Naive thymus-derived CD8-positive, alpha-beta T cell (primary cell): ENCODE data around the gene USE1. TPM values are rescaled to one million over a fixed set of nuclear protein-coding genes. Genes with fewer than 3 reads are reported as not detected.

Source experiments
- ATAC-seq, 2 donors: fragments of 150-1000 bp; cut with Tn5 transposase in 1 of 2; sonication (Bioruptor Pico), chemical (Tn5 transposase) in 1 of 2; 1 replicate in 1 of 2; 2 replicates in 1 of 2; pipeline ENCODE4 v1.10.0; 2021; ENCODE audit warnings: mild to moderate bottlenecking in 2 of 2, moderate library complexity in 2 of 2
- POLR2A ChIA-PET: fragments of 350-600 bp; sonication (Branson Sonifier 250); formaldehyde crosslinking; loops from one replicate; lab custom pipeline; 2021; ENCODE audit warnings: antibody characterized with exemption; lab: Charles Lee
- DNase-seq, 10 donors: peaks; one replicate each; pipeline versions ENCODE4 v3.0.0 to v3.0.0-alpha.2; 2020 to 2022
- H3K27ac Mint-ChIP-seq, 10 donors: one replicate each; pipeline ENCODE4 v1.8.0; 2020 to 2022; ENCODE audit warnings: mild to moderate bottlenecking in 10 of 10, mixed read lengths in 10 of 10, moderate library complexity in 4 of 10, inconsistent platforms in 1 of 10
- H3K27me3 Mint-ChIP-seq, 5 donors: one replicate each; pipeline ENCODE4 v1.8.0; 2021 to 2022; ENCODE audit warnings: mixed read lengths in 5 of 5
- H3K36me3 Mint-ChIP-seq, 3 donors: one replicate each; pipeline ENCODE4 v1.8.0; 2020 to 2022; ENCODE audit warnings: mixed read lengths in 3 of 3, mild to moderate bottlenecking in 2 of 3, inconsistent platforms in 1 of 3
- H3K4me1 Mint-ChIP-seq, 4 donors: one replicate each; pipeline ENCODE4 v1.8.0; 2021 to 2022; ENCODE audit warnings: mixed read lengths in 4 of 4
- H3K4me3 Mint-ChIP-seq, 10 donors: one replicate each; pipeline ENCODE4 v1.8.0; 2020 to 2022; ENCODE audit warnings: mild to moderate bottlenecking in 10 of 10, mixed read lengths in 10 of 10, moderate library complexity in 6 of 10, inconsistent platforms in 1 of 10
- H3K9me3 Mint-ChIP-seq, 9 donors: one replicate each; pipeline ENCODE4 v1.8.0; 2020 to 2022; ENCODE audit warnings: mixed read lengths in 9 of 9, mild to moderate bottlenecking in 3 of 9, inconsistent platforms in 1 of 9, moderate library complexity in 1 of 9
- polyA plus RNA-seq, 3 donors: library from polyadenylated mRNA; unstranded; fragments of 300-500 nt; fragmentation: Illumina TruSeq; gene quantifications; one replicate each; pipeline ENCODE4 v1.2.3, GENCODE V29; 2021
- total RNA-seq, 8 experiments: library from RNA in 2 of 8; stranded (reverse) in 2 of 8; gene quantifications; one replicate each; pipeline ENCODE4 v1.2.3 and lab custom pipeline; 2021 to 2026

Gene USE1
- total and polyA plus RNA-seq, 5 experiments from 2014 or later, result 49.7 to 69.0 (median 56.7) TPM

DNA sequence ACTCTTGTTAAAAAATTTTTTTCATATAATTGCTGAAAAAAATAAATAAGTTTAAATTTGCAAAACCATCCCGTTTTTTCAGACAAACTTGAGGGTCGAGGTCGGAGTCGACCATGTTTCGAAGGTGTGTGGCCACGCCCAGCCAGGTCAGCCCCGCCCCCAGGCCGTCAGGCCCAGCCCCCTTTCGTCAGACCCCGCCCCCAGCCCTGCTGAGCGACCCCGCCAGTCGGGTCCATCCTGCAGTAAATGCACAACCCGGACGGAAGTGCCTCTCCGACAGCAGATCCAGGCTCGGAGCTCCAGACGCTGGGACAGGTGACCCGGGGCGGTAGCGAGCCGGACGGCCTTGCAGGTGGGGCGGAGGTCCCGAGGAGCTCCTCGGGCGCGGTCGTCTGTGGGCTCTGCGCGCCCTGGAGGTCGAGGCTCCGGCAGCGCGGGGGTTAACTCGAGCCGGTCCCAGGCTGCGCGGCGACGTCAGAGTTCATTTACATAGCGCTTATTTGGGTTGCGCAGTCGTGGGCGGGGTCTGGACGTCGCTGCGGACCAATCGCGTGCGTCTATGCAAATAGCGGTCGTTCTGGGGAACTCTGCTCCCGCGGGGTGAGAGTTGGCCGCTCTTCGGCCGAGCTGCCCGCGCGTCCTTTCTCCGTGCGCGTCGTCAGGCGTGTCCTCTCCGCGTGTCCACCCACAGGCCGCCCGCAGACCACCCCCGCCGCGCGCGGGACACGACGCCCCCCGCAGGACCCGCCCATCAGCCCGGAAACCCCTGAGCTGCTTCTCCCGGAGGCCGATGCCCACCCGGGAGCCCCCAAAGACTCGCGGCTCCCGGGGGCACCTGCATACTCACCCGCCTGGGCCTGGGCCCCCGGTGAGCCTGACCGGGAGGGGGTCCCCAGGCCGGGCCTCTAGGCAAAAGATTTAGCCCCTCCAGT, 11.1 kb downstream of the USE1 start, which contains the start of gene OCEL1:
TSS of gene OCEL1 (plus strand) at position 225 of the 932 bp plus-strand sequence. CDS start at position 247, 22 bp downstream.
- peak; percentile 92 to 99 (median 94) for DNase-seq
- POLR2A ChIA-PET, result interaction anchor here (0.5 to 4.8 kb wide), 15 partner anchors 9 to 225 kb away, joined by 3 to 105 read pairs (median 4); partner anchors contain the start of genes BABAM1, DDA1, HAUS8 and MYO9B
- Mint-ChIP-seq H3K27ac (peak within 1 kb of the TSS; percentile 66 to 99 (median 96)), H3K9me3 (no peaks in the 10 kb centered on the region), H3K27me3 (no peaks in the 10 kb centered on the region), H3K4me3 (peak within 1 kb of the TSS; percentile 88 to 99 (median 94)), H3K36me3 (peaks cover 0 to 10% (median 0%) of the 10 kb centered on the region in 3 donors), H3K4me1 (peaks cover 7 to 17% (median 11%) of the 10 kb centered on the region in 4 donors)
- peak; percentile 90 to 92 for ATAC-seq

DNA sequence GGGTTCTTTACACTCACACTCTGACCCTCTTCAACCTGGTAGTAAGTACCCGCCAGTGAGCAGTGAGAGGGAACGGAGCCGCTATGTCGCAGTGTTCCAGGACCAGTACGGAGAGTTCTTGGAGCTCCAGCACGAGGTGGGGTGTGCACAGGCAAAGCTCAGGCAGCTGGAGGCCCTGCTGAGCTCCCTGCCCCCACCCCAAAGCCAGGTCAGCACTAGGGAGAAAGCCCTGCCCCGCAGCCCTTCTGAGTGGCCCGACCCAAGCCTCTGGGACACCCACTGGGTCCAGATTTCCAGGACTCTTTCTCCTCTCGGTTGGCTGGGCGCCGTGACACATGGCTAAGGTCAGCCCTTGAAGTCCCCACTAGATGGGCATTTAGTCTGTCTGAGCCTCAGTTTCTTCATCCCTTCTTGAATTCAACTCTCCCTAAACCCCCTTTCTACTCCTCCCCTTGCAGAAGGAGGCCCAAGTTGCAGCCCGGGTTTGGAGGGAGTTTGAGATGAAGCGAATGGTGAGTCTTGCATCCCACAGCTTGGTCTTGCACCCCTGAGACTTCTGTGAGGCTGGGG, 12.7 kb downstream of the USE1 start:
- Mint-ChIP-seq H3K4me3 (peak overlapping the region in 7 of 10 donors; percentile 33 to 99 (median 96)), H3K4me1 (peaks cover 9 to 20% (median 13%) of the 10 kb centered on the region in 4 donors), H3K9me3 (no peaks in the 10 kb centered on the region)

DNA sequence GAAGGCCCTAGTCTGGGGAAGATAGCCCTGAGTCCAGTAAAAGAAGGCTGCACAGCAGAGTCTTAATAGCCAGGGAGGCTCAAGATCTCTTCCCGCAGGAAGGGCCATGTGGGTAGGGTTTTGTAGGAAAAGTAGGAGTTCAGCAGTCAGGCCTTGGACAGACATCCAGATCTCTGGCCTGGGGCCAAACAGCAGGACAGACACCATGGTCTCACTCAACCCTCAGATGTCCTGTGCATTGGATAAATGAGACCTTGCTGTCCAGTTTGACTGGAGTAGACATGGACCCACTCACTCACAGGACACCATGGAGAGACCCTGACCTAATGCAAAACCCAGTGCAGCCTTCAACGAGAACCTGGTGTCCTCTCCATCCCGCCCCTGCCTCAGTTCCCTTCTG, 14.7 kb downstream of the USE1 start:
- ATAC-seq, result no peak
- H3K36me3 Mint-ChIP-seq, result peaks cover 0 to 17% (median 0%) of the 10 kb centered on the region in 3 donors
- no peaks in the 10 kb centered on the region for H3K9me3 Mint-ChIP-seq
- no peak overlapping the region for H3K27ac Mint-ChIP-seq
- H3K27me3 Mint-ChIP-seq, result no peaks in the 10 kb centered on the region
- POLR2A ChIA-PET, result no interaction called here
- peaks cover 15 to 30% (median 25%) of the 10 kb centered on the region in 4 donors for H3K4me1 Mint-ChIP-seq
- peak overlapping the region in 1 of 10 donors; percentile 20 for H3K4me3 Mint-ChIP-seq
- DNase-seq, result no peak

More for the DNA sequence above, 12.7 kb downstream of the USE1 start:
- no peaks in the 10 kb centered on the region for H3K27me3 Mint-ChIP-seq
- ATAC-seq (no peak), DNase-seq (no peak)
- POLR2A ChIA-PET, result interaction anchor here (4.8 kb wide), 1 partner anchor 12 kb away, joined by 105 read pairs; the partner anchor contains the start of gene USE1
- H3K36me3 Mint-ChIP-seq, result peaks cover 0 to 17% (median 0%) of the 10 kb centered on the region in 3 donors
- H3K27ac Mint-ChIP-seq, result peak overlapping the region in 3 of 10 donors; percentile 9 to 88 (median 10)

DNA sequence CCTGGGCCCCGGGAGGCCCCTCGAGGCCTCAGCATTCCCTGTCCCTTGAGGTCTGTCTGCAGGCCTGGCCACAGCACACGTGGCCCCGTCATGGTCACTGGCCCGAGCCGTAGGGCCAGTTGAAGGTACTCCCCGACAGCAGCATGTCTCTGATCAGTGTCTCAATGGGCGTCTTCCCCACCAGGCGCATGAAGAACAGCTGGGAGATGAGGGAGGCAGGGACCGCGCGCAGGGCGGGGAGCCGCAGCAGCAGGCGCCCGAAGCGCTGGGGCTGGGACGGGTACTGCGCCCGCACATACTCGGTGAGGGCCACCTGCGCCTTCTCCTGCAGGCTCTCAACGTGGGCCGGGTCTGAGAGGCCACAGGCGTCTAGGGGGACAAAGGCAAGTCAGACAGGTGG, 17.1 kb downstream of the USE1 start:
- H3K27me3 Mint-ChIP-seq, result no peaks in the 10 kb centered on the region
- peaks cover 11 to 26% (median 20%) of the 10 kb centered on the region in 4 donors for H3K4me1 Mint-ChIP-seq
- no peak overlapping the region for H3K4me3 Mint-ChIP-seq
- DNase-seq (no peak), ATAC-seq (no peak)
- POLR2A ChIA-PET, result interaction anchor here (0.9 kb wide), 1 partner anchor 17 kb away, joined by 5 read pairs; the partner anchor contains the start of gene USE1
- H3K9me3 Mint-ChIP-seq, result no peaks in the 10 kb centered on the region
- H3K36me3 Mint-ChIP-seq, result peaks cover 0 to 17% (median 0%) of the 10 kb centered on the region in 3 donors
- no peak overlapping the region for H3K27ac Mint-ChIP-seq

DNA sequence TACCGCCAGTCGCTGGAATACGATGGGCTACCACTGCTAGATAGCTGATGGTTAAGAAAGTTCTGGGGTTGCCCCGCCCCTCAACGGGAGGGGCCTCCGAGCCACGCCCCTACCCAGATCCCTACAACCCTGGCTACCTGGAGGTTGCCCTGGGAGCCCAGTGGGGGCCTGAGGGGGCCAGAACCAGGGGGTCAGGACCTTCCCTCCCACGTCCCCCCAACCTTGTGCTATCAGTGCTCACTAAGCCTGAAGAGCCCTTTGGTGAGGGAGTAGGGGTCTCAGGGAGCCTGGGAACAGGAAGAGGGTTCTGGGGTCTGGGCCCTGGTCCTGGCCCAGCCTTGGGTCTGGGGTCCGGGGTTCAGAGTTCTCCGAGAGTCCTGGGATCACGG, 19.7 kb downstream of the USE1 start:
- POLR2A ChIA-PET, result interaction anchor here (0.5 to 2.6 kb wide), 9 partner anchors 9 to 160 kb away, joined by 3 to 30 read pairs (median 9); partner anchors contain the start of genes BABAM1, NR2F6, OCEL1 and USE1
- Mint-ChIP-seq H3K27me3 (no peaks in the 10 kb centered on the region), H3K4me3 (peak overlapping the region; percentile 67 to 88 (median 80)), H3K9me3 (no peaks in the 10 kb centered on the region), H3K4me1 (peaks cover 7 to 15% (median 14%) of the 10 kb centered on the region in 4 donors), H3K27ac (peak overlapping the region in 3 of 10 donors; percentile 27 to 74 (median 43)), H3K36me3 (peaks cover 0 to 11% (median 0%) of the 10 kb centered on the region in 3 donors)
- ATAC-seq (peak; percentile 40 to 56), DNase-seq (peak in 7 of 10 donors; percentile 26 to 57 (median 49))

DNA sequence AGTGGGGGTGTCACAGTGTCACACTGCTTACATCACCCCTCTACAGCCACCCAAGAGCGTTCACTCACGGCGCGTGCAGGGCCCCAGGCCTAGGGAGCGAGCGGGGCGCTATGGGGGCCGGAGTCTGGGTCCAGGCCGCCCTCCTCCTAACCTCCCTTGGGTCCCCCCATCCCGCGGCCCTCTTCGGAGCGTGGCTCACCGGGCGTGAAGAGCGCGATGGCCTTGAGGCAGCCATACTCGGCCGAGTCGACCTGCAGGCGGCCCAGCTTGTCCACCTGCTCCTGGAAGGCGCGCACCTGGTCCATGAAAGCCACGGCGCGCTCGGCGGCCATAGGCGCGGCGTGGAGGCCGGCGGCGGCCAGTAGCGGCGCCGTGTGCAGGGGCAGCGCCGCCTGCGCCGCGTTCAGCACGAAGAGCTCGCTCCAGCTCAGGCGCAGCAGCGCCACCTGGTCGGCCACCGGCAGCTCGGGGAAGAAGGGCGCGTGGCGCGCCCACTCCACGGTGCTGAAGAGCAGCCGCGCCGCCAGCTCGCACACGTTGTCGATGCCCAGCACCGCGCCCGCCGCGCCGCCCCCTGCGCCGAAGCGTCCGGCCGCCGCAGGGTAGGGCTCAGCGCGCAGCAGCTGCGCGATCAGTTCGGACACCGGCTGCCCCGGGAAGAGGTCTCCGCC, 20.3 kb downstream of the USE1 start:
- Mint-ChIP-seq H3K9me3 (no peaks in the 10 kb centered on the region), H3K4me1 (peaks cover 7 to 15% (median 14%) of the 10 kb centered on the region in 4 donors), H3K4me3 (peak overlapping the region; percentile 67 to 88 (median 80)), H3K27ac (peak overlapping the region in 2 of 10 donors; percentile 27 to 74), H3K27me3 (no peaks in the 10 kb centered on the region), H3K36me3 (peaks cover 0 to 11% (median 0%) of the 10 kb centered on the region in 3 donors)
- ATAC-seq (peak; percentile 94 to 97), DNase-seq (peak; percentile 58 to 85 (median 72))
- POLR2A ChIA-PET, result interaction anchor here (0.5 to 2.6 kb wide), 10 partner anchors 9 to 161 kb away, joined by 3 to 30 read pairs (median 8); partner anchors contain the start of genes BABAM1, MYO9B, NR2F6 and OCEL1

DNA sequence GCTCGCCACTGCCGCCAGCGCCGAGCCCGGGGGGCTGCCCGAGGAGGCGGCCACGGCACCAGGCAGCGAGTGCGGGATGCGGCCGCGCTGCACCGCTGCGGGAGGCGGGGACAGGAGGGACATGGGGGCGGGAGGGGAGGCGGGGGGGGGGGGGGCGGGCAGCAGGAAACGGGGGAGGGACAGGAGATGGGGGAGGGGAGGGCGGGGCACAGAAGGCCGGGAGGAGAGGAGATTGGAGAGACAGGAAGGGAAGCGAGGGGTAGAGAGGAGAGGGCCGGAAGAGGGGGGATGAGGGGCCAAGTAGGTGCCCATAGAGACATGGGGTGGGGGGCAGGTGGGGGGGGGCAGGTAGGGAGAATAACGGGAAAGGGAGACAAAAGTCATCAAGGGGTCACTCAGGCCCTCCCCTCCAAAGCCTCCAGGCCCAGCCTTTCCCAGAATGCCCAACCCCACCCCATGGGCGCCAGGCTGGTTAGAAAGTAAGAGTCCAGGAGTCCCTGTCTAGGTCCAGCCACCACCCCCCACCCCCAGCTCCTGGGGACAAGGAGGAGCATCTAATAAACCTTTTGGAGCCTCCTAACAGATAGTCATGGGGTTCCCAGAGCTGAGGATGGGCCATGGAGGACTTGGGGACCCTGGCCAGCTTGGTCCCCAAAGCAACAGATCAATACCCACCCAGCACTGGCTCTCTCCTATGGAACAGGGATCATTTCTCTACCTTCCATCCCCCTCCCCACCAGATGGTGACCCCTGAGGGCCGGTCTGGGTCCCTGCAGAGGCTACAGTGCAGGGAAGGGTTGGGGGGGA, 21.0 kb downstream of the USE1 start:
- Mint-ChIP-seq H3K9me3 (no peaks in the 10 kb centered on the region), H3K4me3 (peak overlapping the region in 9 of 10 donors; percentile 22 to 88 (median 50)), H3K27me3 (no peaks in the 10 kb centered on the region), H3K4me1 (peaks cover 9 to 15% (median 14%) of the 10 kb centered on the region in 4 donors), H3K36me3 (peaks cover 0 to 7% (median 0%) of the 10 kb centered on the region in 3 donors), H3K27ac (peak overlapping the region in 1 of 10 donors; percentile 36)
- DNase-seq (peak in 1 of 10 donors; percentile 23), ATAC-seq (peak in 1 of 2 donors; percentile 46)
- POLR2A ChIA-PET, result interaction anchor here (0.6 to 2.6 kb wide), 11 partner anchors 9 to 180 kb away, joined by 3 to 30 read pairs (median 6); partner anchors contain the start of genes BABAM1, MYO9B, NR2F6 and OCEL1

DNA sequence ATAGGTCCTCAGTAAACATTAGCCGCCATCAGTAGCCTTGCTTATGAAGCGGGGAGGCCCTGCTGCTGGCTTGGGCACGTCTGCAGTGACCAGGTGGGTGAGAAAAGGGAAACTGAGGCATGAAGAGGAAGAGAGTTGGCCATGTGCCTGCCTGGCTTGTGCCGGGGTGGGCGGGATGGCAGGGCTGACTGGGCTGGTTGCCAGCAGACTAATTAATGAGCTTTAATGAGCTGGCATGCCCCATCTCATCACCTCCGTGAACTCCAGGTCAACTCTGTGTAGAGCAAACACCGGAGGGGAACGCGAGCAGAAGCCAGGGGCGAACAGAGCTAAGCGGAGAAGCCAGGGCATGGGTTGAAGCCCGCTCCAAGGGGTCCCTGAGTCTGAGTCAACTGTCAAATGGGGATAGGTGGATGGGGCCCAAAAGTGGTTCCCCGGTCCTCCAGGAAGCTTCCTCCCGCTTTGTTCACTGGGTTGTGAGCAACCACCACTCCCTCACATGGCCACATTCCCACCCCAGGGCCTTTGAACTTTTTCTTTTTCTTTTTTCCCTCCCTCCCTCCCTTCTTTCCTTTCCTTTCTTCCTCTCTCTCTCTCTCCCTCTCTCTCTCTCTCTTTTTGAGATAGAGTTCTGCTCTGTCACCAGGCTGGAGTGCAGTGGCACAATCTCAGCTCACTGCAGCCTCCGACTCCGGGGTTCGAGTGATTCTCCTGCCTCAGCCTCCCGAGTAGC, 21.8 kb downstream of the USE1 start:
- peaks cover 9 to 15% (median 14%) of the 10 kb centered on the region in 4 donors for H3K4me1 Mint-ChIP-seq
- no peaks in the 10 kb centered on the region for H3K9me3 Mint-ChIP-seq
- peak overlapping the region in 6 of 10 donors; percentile 3 to 78 (median 61) for H3K4me3 Mint-ChIP-seq
- POLR2A ChIA-PET, result interaction anchor here (1.0 to 1.9 kb wide), 2 partner anchors 53 to 181 kb away, joined by 3 to 24 read pairs; no protein-coding TSS in a partner anchor
- H3K27me3 Mint-ChIP-seq, result no peaks in the 10 kb centered on the region
- H3K36me3 Mint-ChIP-seq, result peaks cover 0 to 5% (median 0%) of the 10 kb centered on the region in 3 donors
- no peak for ATAC-seq
- DNase-seq, result no peak
- H3K27ac Mint-ChIP-seq, result peak overlapping the region in 1 of 10 donors; percentile 65

DNA sequence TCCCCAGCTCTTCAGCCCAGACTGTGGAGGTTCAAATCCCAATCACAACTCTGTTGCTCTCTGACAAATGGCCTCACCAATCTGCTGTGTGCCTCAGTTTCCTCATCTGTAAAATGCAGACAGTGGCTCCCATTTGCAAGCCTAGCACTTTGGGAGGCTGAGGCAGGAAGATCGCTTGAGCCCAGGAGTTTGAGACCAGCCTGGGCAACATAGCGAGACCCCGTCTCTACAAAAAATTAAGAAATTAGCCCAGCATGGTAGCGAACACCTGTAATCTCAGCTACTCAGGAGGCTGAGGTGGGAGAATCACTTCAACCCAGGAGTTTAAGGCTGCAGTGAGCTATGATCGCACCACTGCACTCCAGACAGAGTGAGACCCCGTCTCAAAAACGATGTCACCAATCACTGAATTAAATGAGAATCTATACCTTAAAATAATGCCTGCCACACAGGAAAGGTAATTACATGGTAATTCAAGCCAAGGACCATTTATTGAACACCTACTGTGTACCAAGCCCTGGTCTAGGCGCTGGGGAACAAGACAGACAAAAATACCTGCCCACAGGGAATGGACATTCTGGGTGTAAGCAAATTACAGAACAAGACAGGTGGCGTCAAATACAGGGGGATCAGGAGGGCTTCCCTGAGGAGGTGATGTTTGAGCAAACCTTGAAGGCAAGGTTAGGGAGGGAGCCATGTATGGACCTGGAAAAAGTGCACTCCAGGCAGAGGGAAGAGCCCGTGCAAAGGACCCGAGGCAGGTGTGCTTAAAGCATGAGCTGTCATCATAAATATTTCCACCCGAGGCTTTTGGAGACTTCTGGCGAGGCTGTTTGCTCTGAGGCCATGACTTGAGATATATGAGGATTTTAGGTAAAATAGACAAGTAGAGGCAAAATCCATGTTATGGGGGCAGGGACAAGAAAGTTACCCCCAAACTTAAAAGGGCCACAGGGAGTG, 22.9 kb downstream of the USE1 start:
- Mint-ChIP-seq H3K36me3 (no peaks in the 10 kb centered on the region), H3K4me1 (peaks cover 9 to 19% (median 13%) of the 10 kb centered on the region in 4 donors), H3K9me3 (no peaks in the 10 kb centered on the region), H3K27ac (peak overlapping the region in 1 of 10 donors; percentile 11), H3K4me3 (peak overlapping the region in 5 of 10 donors; percentile 26 to 75 (median 52)), H3K27me3 (no peaks in the 10 kb centered on the region)
- ATAC-seq (no peak), DNase-seq (no peak)
- POLR2A ChIA-PET, result interaction anchor here (0.5 kb wide), 1 partner anchor 472 kb away, joined by 3 read pairs; no protein-coding TSS in a partner anchor
